Stimulated activated naive CD4-positive, alpha-beta T cell treated with Interleukin-2 at 50 U/mL for 16 hours (primary cell): ENCODE measurements around the gene SRRM4.
"Not testable (repeated sequence)": the region's sequence is repeated elsewhere in the genome, so short reads cannot be mapped to it uniquely, and the experiment has no call there.

Source experiments
- DNase-seq: peaks from one replicate; lab custom pipeline; 2025; lab: John Stamatoyannopoulos, UW

Gene SRRM4

DNA sequence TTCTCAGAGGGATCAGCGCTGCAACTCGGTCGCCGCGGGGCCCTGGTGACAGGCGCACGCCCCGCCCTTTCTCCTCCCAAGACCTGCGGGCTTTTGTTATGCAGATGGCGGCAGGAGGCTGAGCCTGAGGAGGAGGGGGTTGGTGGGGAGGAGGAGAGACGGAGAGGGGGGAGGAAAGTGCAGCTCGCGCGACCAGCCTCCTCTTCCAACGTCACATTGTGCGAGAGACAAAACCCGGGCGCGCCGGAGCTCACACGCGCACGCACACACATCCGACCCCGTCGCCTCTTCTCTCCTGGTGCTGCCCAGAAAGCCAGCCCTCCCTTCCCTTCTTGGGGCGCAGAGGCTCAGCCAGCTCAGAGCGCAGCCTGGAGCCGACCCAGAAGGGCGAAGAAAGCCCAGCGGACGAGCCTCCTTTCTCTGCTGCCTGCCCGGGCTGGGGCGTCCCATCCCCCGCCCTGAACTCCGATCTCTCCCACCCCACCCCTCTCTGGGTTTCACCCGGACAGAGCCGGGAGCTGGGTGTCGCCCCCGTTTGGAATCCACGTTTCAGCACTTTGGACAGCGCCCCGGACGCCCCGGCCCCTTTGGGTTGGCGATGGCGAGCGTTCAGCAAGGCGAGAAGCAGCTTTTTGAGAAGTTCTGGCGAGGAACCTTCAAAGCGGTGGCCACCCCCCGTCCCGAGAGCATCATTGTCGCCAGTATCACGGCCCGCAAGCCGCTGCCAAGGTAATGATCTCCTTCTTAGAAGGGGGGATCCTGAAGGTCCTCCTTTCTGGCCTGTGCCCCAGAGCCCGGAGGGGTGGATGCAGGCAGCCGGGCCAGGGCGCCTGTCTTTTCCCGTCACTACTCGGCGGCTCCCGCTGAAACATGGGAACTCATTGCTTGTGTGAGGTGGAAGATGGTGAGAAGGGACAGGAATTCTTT is at the start of gene SRRM4:
Gene SRRM4 (plus strand): TSS at position 257 of the 927 bp plus-strand sequence. CDS start 342 bp downstream, at position 599.
- no peak for DNase-seq

DNA sequence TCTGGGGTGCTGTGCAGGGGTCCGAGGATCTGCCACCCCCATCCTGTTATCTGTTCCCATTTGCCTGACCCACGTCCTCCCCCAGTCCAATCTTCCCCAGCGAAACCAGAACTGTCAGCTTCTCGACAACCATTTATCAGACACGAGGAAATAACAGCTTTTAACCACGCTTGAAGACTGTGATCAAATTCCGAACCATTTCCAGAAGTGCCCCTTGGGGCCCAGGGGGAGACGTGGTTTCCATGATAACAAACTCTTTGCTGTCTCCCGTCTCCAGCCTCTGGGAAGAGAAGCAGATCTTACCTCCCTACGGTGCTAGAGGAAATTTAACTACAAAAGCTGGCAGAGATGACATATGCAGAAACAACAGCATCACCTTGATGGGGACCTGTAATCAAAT is 35.1 kb upstream of the SRRM4 start:
- no peak for DNase-seq

- DNase-seq: no peak
Measured at GRCh38 chr12:118958520-118958919, 22.8 kb upstream of the SRRM4 start.

GRCh38 chr12:118959348-118959747 is 22.0 kb upstream of the SRRM4 start:
- no peak for DNase-seq

DNA sequence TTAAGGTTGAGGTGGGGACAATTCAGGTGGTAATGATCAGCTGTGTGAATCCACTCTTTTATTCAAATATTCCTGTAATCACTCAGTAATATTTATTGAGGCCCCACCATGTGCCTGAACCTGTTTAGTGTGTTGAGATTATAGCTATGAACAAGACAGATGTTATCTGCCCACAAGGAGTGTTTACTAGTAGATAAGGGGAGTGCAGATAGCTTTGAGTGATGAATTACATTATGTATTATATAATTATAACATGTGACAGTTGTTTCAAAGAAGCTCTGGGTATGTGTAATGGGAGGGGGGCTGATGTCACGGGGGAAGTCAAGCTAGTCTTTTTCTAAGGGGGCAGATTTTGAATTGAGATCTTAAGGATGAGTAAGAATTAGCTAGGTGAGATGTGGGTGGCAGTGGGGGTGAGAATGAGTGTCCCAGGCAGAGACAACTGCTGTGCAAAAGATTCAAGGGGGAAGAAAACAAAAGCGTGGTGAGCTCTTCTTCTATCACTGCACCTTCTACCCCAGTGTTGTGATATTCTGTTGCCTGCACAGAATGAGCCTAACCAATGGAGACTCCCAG is 21.3 kb upstream of the SRRM4 start:
- no peak for DNase-seq

DNA sequence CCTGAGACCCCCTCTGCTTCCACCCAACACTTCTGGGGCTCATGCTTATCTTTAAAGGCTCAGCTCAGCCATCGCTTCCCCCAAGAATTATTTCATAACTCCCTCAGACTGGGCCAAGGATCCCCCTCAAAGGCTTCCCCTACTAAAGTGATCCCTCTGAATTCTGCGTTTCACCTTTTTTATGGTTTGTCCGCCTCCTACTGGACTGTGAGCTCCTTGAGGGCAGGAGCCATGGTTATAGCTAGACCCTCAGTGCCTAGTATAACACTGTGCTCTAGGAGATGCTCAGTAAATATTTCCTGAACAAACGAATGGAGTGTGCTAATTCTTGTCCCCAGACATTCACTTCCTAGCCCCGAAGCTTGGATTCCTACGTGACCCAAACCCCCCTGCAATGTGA is 20.5 kb upstream of the SRRM4 start:
- no peak for DNase-seq

DNA sequence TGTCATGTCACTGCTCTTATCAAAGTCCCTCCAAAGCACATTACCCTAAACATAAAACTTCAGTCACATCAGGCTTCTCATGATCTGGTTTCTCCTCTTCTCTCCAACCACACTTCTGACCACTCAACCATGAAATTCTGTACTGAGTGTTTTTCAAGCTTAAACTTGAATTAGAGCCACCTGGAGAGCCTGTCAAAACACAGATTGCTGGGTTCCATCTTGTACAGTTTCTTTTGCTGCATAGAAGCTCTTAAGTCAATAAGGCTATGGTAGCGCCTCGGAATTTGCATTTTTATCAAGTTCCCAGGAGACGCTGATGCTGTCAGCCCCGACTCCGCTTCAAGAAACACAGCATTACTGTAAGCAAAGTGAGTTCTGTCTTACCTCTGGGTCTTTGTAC is 16.4 kb upstream of the SRRM4 start:
- no peak for DNase-seq

GRCh38 chr12:118970856-118971255 is 10.5 kb upstream of the SRRM4 start:
- no peak for DNase-seq

DNA sequence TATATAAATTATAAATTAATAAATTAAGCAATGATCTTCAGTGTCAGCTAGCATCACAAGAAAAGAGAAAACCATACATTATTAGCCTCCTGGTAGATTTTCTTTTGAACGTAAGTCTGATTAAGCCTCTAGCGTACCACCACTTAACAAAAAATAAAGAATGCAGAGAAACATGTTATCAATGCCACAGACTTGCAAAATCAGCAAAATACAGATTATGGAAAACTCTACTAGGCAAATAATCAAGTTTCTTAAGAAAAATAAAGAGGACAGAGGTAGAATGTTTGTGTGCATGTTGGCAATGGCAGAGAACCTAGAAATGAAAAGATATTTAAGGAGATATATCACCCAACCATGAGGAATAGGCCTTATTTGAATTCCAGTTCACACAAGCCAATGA is 8.4 kb upstream of the SRRM4 start:
- no peak for DNase-seq

GRCh38 chr12:118979763-118980406 is 1.5 kb upstream of the SRRM4 start:
- no peak for DNase-seq

- no peak for DNase-seq
Measured at GRCh38 chr12:118980407-118981014, 830 bp upstream of the SRRM4 start.

DNA sequence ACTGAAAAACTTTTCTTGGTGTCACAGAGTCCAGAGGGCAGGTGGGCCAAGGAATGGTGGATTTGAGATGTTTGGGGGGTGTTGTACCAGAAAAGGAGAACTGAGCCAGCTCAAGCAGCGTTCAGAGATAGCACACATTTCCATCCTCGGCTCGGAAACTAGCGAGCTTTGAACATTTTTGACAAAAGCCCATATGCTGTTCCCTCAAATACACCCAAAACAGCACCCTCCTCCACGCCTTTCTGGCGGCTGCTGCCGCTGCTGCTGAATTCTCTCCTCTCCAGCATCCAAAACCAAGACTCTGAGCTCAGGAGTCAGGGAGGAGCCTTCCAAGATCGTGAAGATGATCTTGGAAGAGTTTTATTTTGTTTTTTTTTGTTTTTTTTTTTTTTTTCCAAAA is 961 bp downstream of the SRRM4 start:
- no peak for DNase-seq

DNA sequence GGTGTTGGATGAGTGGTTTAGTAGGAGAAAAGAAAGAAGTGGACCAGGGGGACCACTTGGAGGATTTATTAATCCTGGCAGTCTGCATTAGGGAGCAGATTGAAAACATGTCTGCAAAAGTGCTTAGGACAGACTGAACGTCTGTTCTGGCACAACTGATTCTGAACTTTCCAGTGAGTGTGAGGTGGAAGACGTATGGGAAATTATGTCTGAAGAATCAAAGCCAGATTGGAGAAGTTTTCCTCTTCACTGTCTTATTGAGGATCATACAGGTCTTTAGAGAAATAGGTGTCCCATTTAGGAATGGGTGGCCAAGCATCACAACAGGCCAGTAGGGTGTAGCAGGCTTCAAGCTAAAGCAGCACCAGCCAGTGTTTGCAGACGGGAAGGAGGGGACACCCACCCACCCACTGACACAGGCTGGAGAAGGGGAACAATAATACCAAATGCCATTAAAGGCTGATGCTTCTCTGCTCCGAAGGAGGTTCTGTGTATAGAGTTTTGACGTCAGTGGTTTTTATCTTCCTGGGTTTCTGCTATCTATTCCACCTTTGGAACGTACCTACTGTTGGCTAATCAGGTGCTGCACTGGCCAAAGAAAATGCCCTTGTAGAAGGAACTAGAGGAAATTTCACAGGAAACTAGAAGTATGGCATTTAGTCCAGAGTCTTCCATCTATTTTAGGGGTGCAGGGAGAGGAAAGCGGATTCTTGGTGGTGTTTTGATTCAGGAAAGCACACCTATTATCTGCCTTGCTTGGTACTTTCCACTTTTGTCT is 1.8 kb downstream of the SRRM4 start:
- no peak for DNase-seq

- DNase-seq: no peak
Measured at GRCh38 chr12:118984161-118984943, 3.0 kb downstream of the SRRM4 start.

- DNase-seq: no peak
Measured at GRCh38 chr12:118986050-118986449, 4.7 kb downstream of the SRRM4 start.

DNA sequence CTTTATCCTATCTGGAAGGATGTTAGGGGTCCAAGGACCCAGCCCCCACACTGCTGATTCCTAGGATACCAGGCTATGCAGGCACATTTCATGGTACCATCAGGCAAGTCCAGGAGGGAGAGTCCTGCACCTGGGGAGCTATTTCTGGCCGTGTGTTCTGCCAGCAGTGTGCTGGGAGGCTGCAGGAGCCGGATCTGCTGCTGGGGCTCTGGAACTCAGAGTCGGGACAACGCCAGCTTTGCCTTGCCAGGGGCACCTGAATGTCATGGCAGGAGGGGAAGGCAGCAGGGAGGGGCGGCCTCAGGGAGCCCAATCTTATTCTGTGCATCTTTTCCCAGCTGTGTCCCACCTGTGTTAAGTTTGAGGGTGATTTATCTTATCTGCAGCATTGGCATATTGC is 17.8 kb downstream of the SRRM4 start:
- no peak for DNase-seq

DNA sequence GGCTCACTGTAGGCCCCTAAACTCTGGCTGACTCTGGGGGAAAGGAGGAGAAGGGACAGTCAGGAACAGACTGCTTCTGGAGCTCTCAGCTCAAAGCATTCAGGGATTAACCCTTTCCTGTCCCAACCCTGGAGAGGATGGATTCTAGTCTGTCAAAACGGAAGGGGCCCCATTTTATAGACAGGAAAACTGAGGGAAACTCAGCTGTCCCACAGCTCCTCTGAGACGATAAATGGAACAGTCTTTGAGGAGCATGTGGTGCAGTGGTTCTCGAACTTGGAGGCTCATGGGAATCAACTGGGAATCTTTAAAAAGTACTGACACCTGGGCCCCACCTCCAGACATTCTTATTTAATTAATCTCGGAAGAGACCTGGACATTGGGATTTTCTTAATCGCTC is 23.7 kb downstream of the SRRM4 start:
- DNase-seq: no peak

DNA sequence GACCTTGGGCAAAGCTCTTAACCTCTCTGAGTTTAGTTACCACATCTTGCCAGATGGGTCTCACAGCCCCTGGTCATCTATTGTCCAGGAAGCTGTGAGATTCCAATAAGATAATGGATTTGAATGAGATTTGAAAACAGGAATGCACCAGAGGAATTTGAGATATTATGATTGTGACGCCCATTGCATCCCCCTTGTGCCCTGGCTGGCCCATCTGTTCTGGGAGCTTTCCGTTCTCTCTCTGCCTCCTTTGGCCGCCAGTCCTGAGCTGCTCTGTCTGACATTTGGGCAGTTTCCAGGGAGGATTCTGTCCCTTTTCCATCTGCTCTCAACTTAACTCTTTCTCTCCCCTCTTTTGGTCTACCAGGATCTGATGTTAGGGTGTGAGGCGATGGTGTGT is 24.6 kb downstream of the SRRM4 start:
- DNase-seq: no peak

- DNase-seq: no peak
Measured at GRCh38 chr12:119006746-119007145, 25.4 kb downstream of the SRRM4 start.

DNA sequence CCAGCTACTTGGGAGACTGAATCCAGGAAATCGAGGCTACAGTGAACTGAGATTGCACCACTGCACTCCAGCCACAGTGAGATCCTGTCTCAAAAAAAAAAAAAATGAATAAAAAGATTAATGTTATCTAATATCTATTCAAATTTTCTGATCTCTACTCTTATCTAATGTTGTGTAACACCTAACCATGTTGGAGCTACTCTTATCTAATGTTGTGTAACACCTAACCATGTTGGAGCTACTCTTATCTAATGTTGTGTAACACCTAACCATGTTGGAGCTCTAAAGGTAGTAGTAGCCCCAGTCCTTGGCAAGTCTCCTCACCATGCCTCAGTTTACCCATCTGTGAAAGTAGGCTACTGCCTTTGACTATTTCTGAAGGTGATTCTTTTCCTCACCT is 26.9 kb downstream of the SRRM4 start:
- not testable (repeated sequence) for DNase-seq

- no peak for DNase-seq
Measured at GRCh38 chr12:119008691-119009221, 27.4 kb downstream of the SRRM4 start.
